ENCODE measurements around the gene CD37.
"Not testable (repeated sequence)": the region's sequence is repeated elsewhere in the genome, so short reads cannot be mapped to it uniquely, and the experiment has no call there.

Gene CD37

DNA sequence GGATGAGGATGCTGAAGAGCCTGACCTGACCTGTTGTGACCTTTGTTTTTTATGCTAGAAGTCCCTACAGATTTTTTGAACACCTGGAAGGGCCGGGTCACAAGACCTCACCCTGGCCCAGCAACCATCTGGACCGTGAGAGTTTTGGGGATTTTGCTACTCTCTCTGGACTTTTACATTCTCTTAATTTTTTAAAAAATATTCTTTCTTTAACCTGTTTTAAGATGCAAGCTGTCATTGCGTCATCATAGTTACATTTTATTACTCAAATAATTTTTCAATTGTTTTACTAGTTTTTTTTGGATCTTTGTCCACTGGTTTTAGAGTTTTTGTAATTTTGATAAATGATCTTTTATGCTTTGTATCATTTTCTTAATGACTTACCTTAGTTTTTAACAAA lies 36.0 kb downstream of the CD37 start:
- Histone ChIP-seq H3K4me1 (ENCODE audit: control insufficient read depth, low read depth, low read length) (peaks cover 3% of the 10 kb centered on the region), H3K9ac (ENCODE audit: low read length) (no peak overlapping the region), H3K27me3 (ENCODE audit: control insufficient read depth, insufficient read depth, low read length) (no peaks in the 10 kb centered on the region)

DNA sequence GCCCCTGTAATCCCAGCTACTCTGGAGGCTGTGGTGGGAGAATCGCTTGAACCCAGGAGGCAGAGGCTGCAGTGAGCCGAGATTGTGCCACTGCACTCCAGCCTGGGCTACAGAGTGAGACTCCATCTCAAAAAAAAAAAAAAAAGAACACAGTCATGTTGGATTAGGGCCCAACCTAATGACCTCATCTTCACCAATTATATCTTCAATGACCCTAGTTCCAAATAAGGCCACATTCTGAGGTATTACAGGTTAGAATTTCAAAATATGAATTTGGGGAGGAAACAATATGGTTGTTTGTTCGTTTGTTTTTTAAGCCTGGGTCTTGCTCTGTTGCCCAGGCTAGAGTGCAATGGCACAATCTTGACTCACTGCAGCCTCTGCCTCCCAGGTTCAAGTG lies 38.0 kb downstream of the CD37 start:
- not testable (repeated sequence) for H3K27ac ChIP-seq (ENCODE audit: low read length); H3K4me1 ChIP-seq (ENCODE audit: control insufficient read depth, low read depth, low read length); H3K36me3 ChIP-seq (ENCODE audit: control insufficient read depth, low read depth, low read length); H3K27me3 ChIP-seq (ENCODE audit: control insufficient read depth, insufficient read depth, low read length); H3K4me3 ChIP-seq (ENCODE audit: low read length); H3K9ac ChIP-seq (ENCODE audit: low read length); H3K9me3 ChIP-seq (ENCODE audit: control insufficient read depth, low read depth, low read length)

More for the DNA sequence above, 36.0 kb downstream of the CD37 start:
- Histone ChIP-seq H3K27ac (ENCODE audit: low read length) (no peak overlapping the region), H3K9me3 (ENCODE audit: control insufficient read depth, low read depth, low read length) (no peaks in the 10 kb centered on the region), H3K36me3 (ENCODE audit: control insufficient read depth, low read depth, low read length) (no peaks in the 10 kb centered on the region), H3K4me3 (ENCODE audit: low read length) (no peak overlapping the region)

DNA sequence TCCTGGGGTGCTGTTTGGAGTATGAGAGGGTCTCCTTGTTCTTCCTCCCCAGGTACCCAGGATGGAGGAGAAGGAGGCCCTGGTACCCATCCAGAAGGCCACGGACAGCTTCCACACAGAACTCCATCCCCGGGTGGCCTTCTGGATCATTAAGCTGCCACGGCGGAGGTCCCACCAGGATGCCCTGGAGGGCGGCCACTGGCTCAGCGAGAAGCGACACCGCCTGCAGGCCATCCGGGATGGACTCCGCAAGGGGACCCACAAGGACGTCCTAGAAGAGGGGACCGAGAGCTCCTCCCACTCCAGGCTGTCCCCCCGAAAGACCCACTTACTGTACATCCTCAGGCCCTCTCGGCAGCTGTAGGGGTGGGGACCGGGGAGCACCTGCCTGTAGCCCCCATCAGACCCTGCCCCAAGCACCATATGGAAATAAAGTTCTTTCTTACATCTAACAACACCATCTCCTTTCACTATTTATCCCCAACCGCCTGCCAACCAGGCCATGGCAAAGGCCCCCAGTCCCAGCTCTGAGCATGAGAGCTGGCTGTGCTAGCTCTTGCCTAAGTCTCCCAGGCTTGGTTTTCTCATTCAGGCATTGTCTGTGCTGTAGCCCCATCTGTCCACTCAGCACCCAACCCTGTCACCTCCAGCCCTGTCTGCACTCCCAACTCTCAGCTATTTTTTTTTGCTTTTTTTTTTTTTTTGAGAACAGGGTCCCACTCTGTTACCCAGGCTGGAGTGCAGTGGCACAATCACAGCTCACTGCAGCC lies 39.6 kb downstream of the CD37 start:
- Histone ChIP-seq H3K36me3 (ENCODE audit: control insufficient read depth, low read depth, low read length) (no peaks in the 10 kb centered on the region), H3K9ac (ENCODE audit: low read length) (no peak overlapping the region), H3K9me3 (ENCODE audit: control insufficient read depth, low read depth, low read length) (no peaks in the 10 kb centered on the region), H3K27me3 (ENCODE audit: control insufficient read depth, insufficient read depth, low read length) (no peaks in the 10 kb centered on the region), H3K4me3 (ENCODE audit: low read length) (no peak overlapping the region), H3K27ac (ENCODE audit: low read length) (no peak overlapping the region), H3K4me1 (ENCODE audit: control insufficient read depth, low read depth, low read length) (peaks cover 3% of the 10 kb centered on the region)

DNA sequence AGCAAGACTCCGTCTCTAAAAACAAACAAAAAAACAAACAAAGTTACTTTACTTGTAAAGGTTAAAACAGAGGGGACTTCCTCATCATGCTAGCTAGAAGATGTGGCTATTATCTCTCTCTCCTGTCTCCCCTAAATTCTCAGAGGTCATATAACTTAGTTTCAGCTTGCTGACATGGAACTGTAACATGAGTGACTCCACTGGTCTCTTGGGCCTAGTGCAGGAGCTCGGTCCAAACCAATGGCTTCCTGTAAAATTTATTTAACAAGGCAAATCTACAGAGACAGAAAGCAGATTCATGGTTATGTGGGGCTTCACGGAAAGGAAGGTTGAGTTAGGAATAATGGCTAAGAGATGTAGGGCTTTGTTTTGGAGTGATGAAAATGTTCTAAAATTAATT lies 43.3 kb downstream of the CD37 start:
- no peak overlapping the region for H3K4me3 ChIP-seq (ENCODE audit: low read length)
- no peaks in the 10 kb centered on the region for H3K9me3 ChIP-seq (ENCODE audit: control insufficient read depth, low read depth, low read length)
- no peaks in the 10 kb centered on the region for H3K36me3 ChIP-seq (ENCODE audit: control insufficient read depth, low read depth, low read length)
- no peak overlapping the region for H3K27ac ChIP-seq (ENCODE audit: low read length)
- H3K27me3 ChIP-seq (ENCODE audit: control insufficient read depth, insufficient read depth, low read length), result no peaks in the 10 kb centered on the region
- H3K4me1 ChIP-seq (ENCODE audit: control insufficient read depth, low read depth, low read length), result peaks cover 3% of the 10 kb centered on the region
- H3K9ac ChIP-seq (ENCODE audit: low read length), result no peak overlapping the region

DNA sequence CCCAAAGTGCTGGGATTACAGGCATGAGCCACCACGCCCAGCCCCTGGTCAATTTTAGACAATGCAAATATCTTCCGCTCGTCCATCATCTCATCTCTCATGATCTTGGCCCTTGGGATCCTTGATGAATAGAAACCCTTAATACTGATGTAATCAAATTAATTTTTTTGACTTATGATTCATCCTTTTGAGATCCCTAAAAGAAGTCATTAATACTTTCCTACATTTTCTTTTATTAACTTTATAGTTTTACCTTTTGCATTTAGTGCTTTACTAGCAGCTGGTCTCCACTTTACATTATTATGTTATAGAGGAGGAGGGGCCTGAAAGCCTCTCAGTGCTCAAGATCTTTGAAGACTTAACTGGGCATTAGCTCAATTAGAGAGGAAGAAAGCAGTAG lies 45.2 kb downstream of the CD37 start:
- no peak overlapping the region for H3K4me3 ChIP-seq (ENCODE audit: low read length)
- no peaks in the 10 kb centered on the region for H3K4me1 ChIP-seq (ENCODE audit: control insufficient read depth, low read depth, low read length)
- no peaks in the 10 kb centered on the region for H3K9me3 ChIP-seq (ENCODE audit: control insufficient read depth, low read depth, low read length)
- no peaks in the 10 kb centered on the region for H3K36me3 ChIP-seq (ENCODE audit: control insufficient read depth, low read depth, low read length)
- H3K27ac ChIP-seq (ENCODE audit: low read length), result no peak overlapping the region
- H3K27me3 ChIP-seq (ENCODE audit: control insufficient read depth, insufficient read depth, low read length), result no peaks in the 10 kb centered on the region
- no peak overlapping the region for H3K9ac ChIP-seq (ENCODE audit: low read length)

DNA sequence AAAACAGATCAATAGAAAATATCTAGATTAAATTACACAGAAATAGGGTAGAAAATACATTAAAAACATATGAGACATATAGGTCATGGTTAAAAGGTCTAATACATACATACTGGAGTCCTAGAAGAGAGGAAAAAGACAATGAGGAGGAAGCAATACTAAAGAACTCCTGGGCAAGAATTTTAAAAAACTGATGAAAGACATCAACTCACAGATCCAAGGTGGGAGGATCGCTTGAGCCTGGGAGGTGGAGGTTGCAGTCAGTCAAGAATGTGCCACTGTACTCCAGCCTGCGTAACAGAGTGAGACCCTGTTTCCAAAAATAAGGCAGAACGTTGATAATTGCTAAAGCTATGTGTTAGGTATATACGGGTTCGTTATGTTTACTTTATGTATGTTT lies 47.4 kb downstream of the CD37 start:
- H3K9me3 ChIP-seq (ENCODE audit: control insufficient read depth, low read depth, low read length), result no peaks in the 10 kb centered on the region
- no peaks in the 10 kb centered on the region for H3K27me3 ChIP-seq (ENCODE audit: control insufficient read depth, insufficient read depth, low read length)
- H3K9ac ChIP-seq (ENCODE audit: low read length), result no peak overlapping the region
- no peak overlapping the region for H3K27ac ChIP-seq (ENCODE audit: low read length)
- no peaks in the 10 kb centered on the region for H3K36me3 ChIP-seq (ENCODE audit: control insufficient read depth, low read depth, low read length)
- no peaks in the 10 kb centered on the region for H3K4me1 ChIP-seq (ENCODE audit: control insufficient read depth, low read depth, low read length)
- no peak overlapping the region for H3K4me3 ChIP-seq (ENCODE audit: low read length)

DNA sequence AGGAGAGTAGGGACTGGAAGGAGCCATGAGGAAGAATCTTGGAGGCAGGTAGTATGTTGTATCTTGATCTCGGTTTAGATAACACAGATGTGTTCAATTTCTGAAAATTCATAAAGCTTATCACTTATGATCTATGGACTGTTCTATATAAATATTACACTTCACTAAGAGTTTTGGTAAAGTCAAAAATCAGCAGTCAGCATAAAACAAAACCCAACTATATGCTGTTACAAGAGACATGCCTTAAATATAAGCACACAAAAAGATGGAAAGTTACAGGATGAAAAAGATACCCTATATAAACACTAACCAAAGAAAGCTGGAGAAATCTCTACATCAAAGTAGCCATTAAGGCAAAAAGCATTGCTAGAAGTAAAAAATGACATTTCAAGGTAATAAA lies 48.4 kb downstream of the CD37 start:
- H3K9ac ChIP-seq (ENCODE audit: low read length), result no peak overlapping the region
- no peak overlapping the region for H3K4me3 ChIP-seq (ENCODE audit: low read length)
- no peaks in the 10 kb centered on the region for H3K36me3 ChIP-seq (ENCODE audit: control insufficient read depth, low read depth, low read length)
- H3K9me3 ChIP-seq (ENCODE audit: control insufficient read depth, low read depth, low read length), result no peaks in the 10 kb centered on the region
- H3K4me1 ChIP-seq (ENCODE audit: control insufficient read depth, low read depth, low read length), result no peaks in the 10 kb centered on the region
- H3K27me3 ChIP-seq (ENCODE audit: control insufficient read depth, insufficient read depth, low read length), result no peaks in the 10 kb centered on the region
- no peak overlapping the region for H3K27ac ChIP-seq (ENCODE audit: low read length)

DNA sequence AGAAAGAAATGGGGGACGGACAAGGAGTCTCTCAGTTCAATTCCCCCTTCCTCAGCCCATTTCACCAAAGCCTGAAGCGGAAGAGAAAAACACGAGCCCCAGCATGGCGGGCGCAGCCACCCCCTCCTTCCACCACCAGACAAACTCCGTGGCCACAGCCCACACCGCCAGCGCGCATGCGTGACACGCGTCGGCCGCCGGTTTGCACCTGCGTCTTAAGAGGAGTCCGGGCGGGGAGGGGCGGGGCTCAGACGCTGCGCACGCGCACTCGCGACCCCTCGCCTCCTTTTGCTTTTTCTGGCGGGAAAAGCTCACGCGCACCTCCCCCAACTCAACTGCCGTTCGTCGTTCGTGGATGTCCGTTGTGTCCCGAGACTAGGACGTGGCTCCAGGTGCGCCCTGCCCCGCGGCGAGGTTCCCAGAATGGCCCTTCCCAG lies 52.7 kb downstream of the CD37 start, which contains the start of gene KASH5:
KASH5 (plus strand) TSS at position 314 of the 437 bp plus-strand sequence. CDS start 2,635 bp downstream, outside the sequence.
- Histone ChIP-seq H3K9me3 (ENCODE audit: control insufficient read depth, low read depth, low read length) (no peaks in the 10 kb centered on the region), H3K27me3 (ENCODE audit: control insufficient read depth, insufficient read depth, low read length) (no peaks in the 10 kb centered on the region), H3K4me1 (ENCODE audit: control insufficient read depth, low read depth, low read length) (no peaks in the 10 kb centered on the region), H3K36me3 (ENCODE audit: control insufficient read depth, low read depth, low read length) (no peaks in the 10 kb centered on the region), H3K27ac (ENCODE audit: low read length) (no peak within 1 kb of the TSS), H3K9ac (ENCODE audit: low read length) (no peak within 1 kb of the TSS), H3K4me3 (ENCODE audit: low read length) (no peak within 1 kb of the TSS)

DNA sequence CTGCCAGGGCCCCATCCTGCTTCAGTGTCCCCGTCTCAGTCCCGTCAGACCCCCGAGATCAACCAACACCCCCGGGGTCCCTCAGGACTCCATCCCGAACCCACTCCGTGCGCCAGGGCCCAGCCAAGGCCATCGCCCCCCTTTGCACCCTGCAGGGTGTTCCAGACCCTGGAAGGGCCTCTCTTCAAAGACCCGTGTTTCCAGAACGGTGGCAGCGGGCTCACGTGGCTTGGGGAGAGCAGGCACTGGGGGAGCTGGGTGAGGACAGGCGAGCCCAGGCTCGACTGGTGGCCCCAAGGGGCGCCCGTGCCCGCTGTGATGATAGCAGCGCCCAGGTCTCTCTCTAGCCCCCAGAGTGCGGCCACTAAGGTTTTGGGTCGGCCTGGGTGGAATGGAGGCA lies 54.2 kb downstream of the CD37 start:
- Histone ChIP-seq H3K4me1 (ENCODE audit: control insufficient read depth, low read depth, low read length) (peaks cover 3% of the 10 kb centered on the region), H3K9ac (ENCODE audit: low read length) (no peak overlapping the region), H3K27me3 (ENCODE audit: control insufficient read depth, insufficient read depth, low read length) (no peaks in the 10 kb centered on the region), H3K9me3 (ENCODE audit: control insufficient read depth, low read depth, low read length) (no peaks in the 10 kb centered on the region), H3K36me3 (ENCODE audit: control insufficient read depth, low read depth, low read length) (no peaks in the 10 kb centered on the region), H3K4me3 (ENCODE audit: low read length) (no peak overlapping the region), H3K27ac (ENCODE audit: low read length) (no peak overlapping the region)

Measured in iPS-18a (cell line).